SK-N-SH (cell line): Measurements from ENCODE around the gene ERN1. TPM values are rescaled to one million over a fixed set of nuclear protein-coding genes. Genes with fewer than 3 reads are reported as not detected.

Experiments used
- CTCF ChIA-PET: fragments of 300-600, 350-600 bp; formaldehyde crosslinking; extraction: SDS; loops from one replicate; lab custom pipeline; 2021; lab: Yijun Ruan, JAX
- POLR2A ChIA-PET: fragments of 350-600 bp; sonication (Branson Sonifier 250); formaldehyde crosslinking; extraction: SDS; loops from one replicate; lab custom pipeline; 2020; ENCODE audit warnings: antibody characterized with exemption, inconsistent platforms; lab: Yijun Ruan, JAX
- DNase-seq: peaks from one replicate; pipeline ENCODE4 v3.0.0; 2012
- H2AFZ ChIP-seq: fragments of 200-600 bp; sonication (generic); 2 replicates; pipeline ENCODE4 v1.8.1; 2016; ENCODE audit warnings: antibody characterized with exemption, mild to moderate bottlenecking, low read depth
- H3F3A ChIP-seq: fragments of 200-600 bp; sonication (generic); replicated peaks from 2 replicates; pipeline ENCODE3; 2016; ENCODE audit warnings: antibody characterized with exemption, mild to moderate bottlenecking; ENCODE audit not compliant: insufficient read depth
- H3K27ac ChIP-seq, 2 experiments: fragments of 200-500 bp in 1 of 2; fragments of 200-600 bp in 1 of 2; sonication (Bioruptor generic) in 1 of 2; sonication (generic), shearing (Covaris generic) in 1 of 2; 2 replicates each; pipeline versions ENCODE4 v1.5.1 to v1.6.1; 2014 to 2016; ENCODE audit warnings: low read depth in 2 of 2, inconsistent platforms in 1 of 2, low read length in 1 of 2, mild to moderate bottlenecking in 1 of 2, mixed read lengths in 1 of 2
- H3K27me3 ChIP-seq: fragments of 200-600 bp; sonication (generic), shearing (Covaris generic); 2 replicates; pipeline ENCODE4 v1.6.1; 2016; ENCODE audit warnings: mixed run types; ENCODE audit not compliant: insufficient read depth
- H3K36me3 ChIP-seq, 2 experiments: fragments of 200-500 bp in 1 of 2; fragments of 200-600 bp in 1 of 2; sonication (Bioruptor generic) in 1 of 2; sonication (generic) in 1 of 2; replicated peaks in 1 of 2; 2 replicates each; pipeline versions ENCODE3 to v1.5.1; 2014 to 2016; ENCODE audit warnings: low read length in 1 of 2, mild to moderate bottlenecking in 1 of 2; ENCODE audit not compliant: insufficient read depth in 2 of 2, control insufficient read depth in 1 of 2
- H3K4me1 ChIP-seq, 2 experiments: fragments of 200-500 bp in 1 of 2; fragments of 200-600 bp in 1 of 2; sonication (Bioruptor generic) in 1 of 2; sonication (generic), shearing (Covaris generic) in 1 of 2; 2 replicates each; pipeline versions ENCODE4 v1.5.1 to v1.6.1; 2014 to 2016; ENCODE audit warnings: low read depth in 1 of 2, low read length in 1 of 2, mixed run types in 1 of 2; ENCODE audit not compliant: insufficient read depth in 2 of 2, control insufficient read depth in 1 of 2
- H3K4me2 ChIP-seq: fragments of 200-600 bp; sonication (generic), shearing (Covaris generic); 2 replicates; pipeline ENCODE4 v1.6.1; 2017; ENCODE audit warnings: mixed run types
- H3K4me3 ChIP-seq, 2 experiments: fragments of 200-500 bp in 1 of 2; fragments of 200-600 bp in 1 of 2; sonication (Bioruptor generic) in 1 of 2; sonication (generic), shearing (Covaris generic) in 1 of 2; 2 replicates each; pipeline versions ENCODE4 v1.5.1 to v1.8.1; 2014 to 2016; ENCODE audit warnings: low read depth in 2 of 2, inconsistent platforms in 1 of 2, low read length in 1 of 2, mild to moderate bottlenecking in 1 of 2, mixed read lengths in 1 of 2, moderate library complexity in 1 of 2
- H3K79me2 ChIP-seq: fragments of 200-600 bp; sonication (generic); 2 replicates; pipeline ENCODE4 v1.8.1; 2017; ENCODE audit warnings: mild to moderate bottlenecking; ENCODE audit not compliant: insufficient read depth
- H3K9ac ChIP-seq: fragments of 200-600 bp; sonication (generic); 2 replicates; pipeline ENCODE4 v1.6.1; 2017; ENCODE audit warnings: mixed run types
- H3K9me2 ChIP-seq: fragments of 200-600 bp; sonication (generic); 2 replicates; pipeline ENCODE4 v1.6.1; 2017; ENCODE audit warnings: mixed run types
- H3K9me3 ChIP-seq: fragments of 200-600 bp; sonication (generic); 2 replicates; pipeline ENCODE4 v1.6.1; 2017; ENCODE audit warnings: mixed run types, mild to moderate bottlenecking, moderate library complexity
- H4K20me1 ChIP-seq: fragments of 200-600 bp; sonication (generic); 2 replicates; pipeline ENCODE4 v1.6.1; 2017; ENCODE audit warnings: mild to moderate bottlenecking, mixed run types; ENCODE audit not compliant: insufficient read depth
- CHD2 ChIP-seq: fragments of 150-350 bp; IDR thresholded peaks from 2 replicates; pipeline ENCODE4 v1.6.1; 2018; ENCODE audit warnings: low read length; ENCODE audit not compliant: partially characterized antibody
- CTCF ChIP-seq: fragments of 200-600 bp; sonication (generic); IDR thresholded peaks from 2 replicates; pipeline ENCODE4 v1.6.1; 2017; ENCODE audit warnings: antibody characterized with exemption, mild to moderate bottlenecking, moderate library complexity
- ELF1 ChIP-seq: IDR thresholded peaks from 2 replicates; pipeline ENCODE4 v1.4.0; 2012
- EP300 ChIP-seq, 2 experiments: IDR thresholded peaks; 2 replicates each; pipeline versions ENCODE4 v1.4.0 to v1.6.1; 2012; ENCODE audit warnings: borderline replicate concordance in 1 of 2, low read depth in 1 of 2, low read length in 1 of 2
- FOXJ3 ChIP-seq: sonication (generic); formaldehyde crosslinking; IDR thresholded peaks from 2 replicates; pipeline ENCODE4 v1.5.1; 2020; ENCODE audit warnings: mild to moderate bottlenecking, missing genetic modification reagents
- FOXM1 ChIP-seq: IDR thresholded peaks from 2 replicates; pipeline ENCODE4 v1.4.0; 2012; ENCODE audit warnings: low read depth, mild to moderate bottlenecking
- GATA2 ChIP-seq: sonication (generic); formaldehyde crosslinking; IDR thresholded peaks from 2 replicates; pipeline ENCODE4 v1.5.0; 2020; ENCODE audit warnings: mild to moderate bottlenecking, missing genetic modification reagents
- MAX ChIP-seq: IDR thresholded peaks from 2 replicates; pipeline ENCODE4 v1.4.0; 2012; ENCODE audit warnings: low read depth
- MXI1 ChIP-seq: IDR thresholded peaks from 2 replicates; pipeline ENCODE4 v1.6.1; 2012; ENCODE audit warnings: mild to moderate bottlenecking, low read depth, low read length, improper control_type of control experiment
- PBX3 ChIP-seq: IDR thresholded peaks from 2 replicates; pipeline ENCODE4; 2012
- RAD21 ChIP-seq: IDR thresholded peaks from 2 replicates; pipeline ENCODE4 v1.6.1; 2012; ENCODE audit warnings: mild to moderate bottlenecking, low read length
- RCOR1 ChIP-seq: fragments of 150-350 bp; IDR thresholded peaks from 2 replicates; pipeline ENCODE4 v1.6.1; 2017; ENCODE audit warnings: antibody characterized with exemption, low read length
- SIN3A ChIP-seq: IDR thresholded peaks from 2 replicates; pipeline ENCODE4 v1.6.1; 2012; ENCODE audit warnings: low read depth, mild to moderate bottlenecking, low read length, moderate library complexity, borderline replicate concordance
- SMC3 ChIP-seq: IDR thresholded peaks from 2 replicates; pipeline ENCODE4 v1.6.1; 2012; ENCODE audit warnings: low read depth, low read length, improper control_type of control experiment
- TCF12 ChIP-seq: IDR thresholded peaks from 2 replicates; pipeline ENCODE4 v1.4.0; 2012
- USF1 ChIP-seq: IDR thresholded peaks from 2 replicates; pipeline ENCODE4 v1.4.0; 2012; ENCODE audit warnings: low read depth, borderline replicate concordance
- WGBS: methylation state at CpG from one replicate; pipeline ENCODE4 v1.1.6; 2017; ENCODE audit warnings: low lambda C conversion rate; 5-methylcytosine and 5-hydroxymethylcytosine counted together
- polyA plus RNA-seq, 3 experiments: library from polyadenylated mRNA; depleted of rRNA; stranded (reverse); fragments of >200 nt; gene quantifications; 2 replicates each; pipeline ENCODE4 v1.2.3, GENCODE V29; 2012

Gene ERN1
- polyA plus RNA-seq, 1 of the 3 experiments (the other 2 are of a cell fraction), result 7.3 TPM

- Histone ChIP-seq H3K79me2 (no peaks in the 10 kb centered on the region), H3K9me3 (no peaks in the 10 kb centered on the region), H4K20me1 (no peaks in the 10 kb centered on the region), H3K4me2 (peak overlapping the region; percentile 1; the same call in 1 of the 2 replicates), H3K27ac (peak overlapping the region; percentile 14 to 87; a peak in 3 of 4 replicates), H2AFZ (peak overlapping the region; percentile 10; the same call in 1 of the 2 replicates), H3K36me3 (peaks cover 0 to 5% of the 10 kb centered on the region in 2 experiments), H3K9me2 (no peaks in the 10 kb centered on the region), H3K9ac (no peak overlapping the region), H3K4me3 (no peak overlapping the region), H3F3A (no peaks in the 10 kb centered on the region), H3K4me1 (peaks cover 12 to 26% of the 10 kb centered on the region in 2 experiments), H3K27me3 (no peaks in the 10 kb centered on the region)
- WGBS, result 43% methylated on average over 8 of the region's 8 CpGs
- peak; percentile 69 for TF ChIP-seq GATA2
- TF ChIP-seq FOXJ3 (CRISPR knock-in tag), result peak; percentile 81; the same call in 1 of the 2 replicates
- TF ChIP-seq SMC3, result peak; percentile 16; the same call in 1 of the 2 replicates
- peak; percentile 75 for TF ChIP-seq MXI1
- TF ChIP-seq RAD21, result peak; percentile 46
- TF ChIP-seq CTCF, result peak; percentile 15; the same call in 1 of the 2 replicates
- TF ChIP-seq RCOR1, result no peak; the same call in 1 of the 2 replicates
- TF ChIP-seq MAX, result peak; percentile 64; the same call in 1 of the 2 replicates
- no peak for TF ChIP-seq FOXM1
- TF ChIP-seq SIN3A, result no peak
- no peak for TF ChIP-seq EP300 (IDR thresholded peaks at IDR 0.05; ENCODE audit: borderline replicate concordance in 1 of 2, low read depth in 1 of 2, low read length in 1 of 2)
- ChIA-PET CTCF (interaction anchor here (0.6 to 7.1 kb wide), 24 partner anchors 8 to 337 kb away, joined by 3 to 74 read pairs (median 4); partner anchors contain the start of gene ERN1), POLR2A (interaction anchor here (1.8 to 1.9 kb wide), 2 partner anchors 47 to 64 kb away, joined by 7 to 12 read pairs; no protein-coding TSS in a partner anchor)
- peak; percentile 76 for DNase-seq
Observed at GRCh38 chr17:64081802-64082799, 47.8 kb downstream of the ERN1 start.

- DNase-seq, result no peak
- ChIA-PET CTCF (interaction anchor here (0.8 to 7.1 kb wide), 11 partner anchors 10 to 168 kb away, joined by 3 to 74 read pairs (median 5); partner anchors contain the start of gene ERN1), POLR2A (no interaction called here)
- Histone ChIP-seq H3K27me3 (no peaks in the 10 kb centered on the region), H3K4me2 (no peak overlapping the region), H3K9ac (no peak overlapping the region), H3K79me2 (no peaks in the 10 kb centered on the region), H3K27ac (no peak overlapping the region), H2AFZ (no peak overlapping the region), H3K4me3 (no peak overlapping the region), H3K9me3 (no peaks in the 10 kb centered on the region), H4K20me1 (no peaks in the 10 kb centered on the region), H3K4me1 (peaks cover 12 to 26% of the 10 kb centered on the region in 2 experiments), H3K9me2 (no peaks in the 10 kb centered on the region), H3F3A (no peaks in the 10 kb centered on the region), H3K36me3 (peaks cover 0 to 5% of the 10 kb centered on the region in 2 experiments)
- TF ChIP-seq CHD2, result no peak
- TF ChIP-seq MXI1, result no peak
- TF ChIP-seq MAX, result no peak
- TF ChIP-seq PBX3, result no peak
- no peak for TF ChIP-seq EP300 (IDR thresholded peaks at IDR 0.05; ENCODE audit: borderline replicate concordance in 1 of 2, low read depth in 1 of 2, low read length in 1 of 2)
- no peak for TF ChIP-seq USF1
- no peak for TF ChIP-seq TCF12
- TF ChIP-seq ELF1, result no peak
- 87% methylated on average over 3 of the region's 3 CpGs for WGBS
Observed at GRCh38 chr17:64080174-64080618, 49.7 kb downstream of the ERN1 start.
